ENCODE results near the gene DMRTC1B. TPM values are rescaled to one million over a fixed set of nuclear protein-coding genes. Genes with fewer than 3 reads are reported as not detected.
"Not testable (repeated sequence)": the region's sequence is repeated elsewhere in the genome, so short reads cannot be mapped to it uniquely, and the experiment has no call there.

The DMRTC1B gene
- total RNA-seq, 1 experiment from 2014 or later = 0.22 TPM

GRCh38 chrX:72733636-72734035 is 43.1 kb upstream of the DMRTC1B start:
- POLR2A ChIA-PET; ATAC-seq; H3K27ac Mint-ChIP-seq; H3K4me3 Mint-ChIP-seq; DNase-seq (ENCODE audit: low spot score); CTCF ChIA-PET; H3K36me3 Mint-ChIP-seq: not testable (repeated sequence)
- Mint-ChIP-seq H3K9me3 (peaks cover 17% of the 10 kb centered on the region), H3K27me3 (ENCODE audit: low read depth) (peaks cover 18% of the 10 kb centered on the region), H3K4me1 (peaks cover 35% of the 10 kb centered on the region)

- H3K4me1 Mint-ChIP-seq = peaks cover 33% of the 10 kb centered on the region
- no peak for DNase-seq (ENCODE audit: low spot score)
- POLR2A ChIA-PET = no interaction called here
- H3K4me3 Mint-ChIP-seq = no peak overlapping the region
- H3K27me3 Mint-ChIP-seq (ENCODE audit: low read depth) = peaks cover 18% of the 10 kb centered on the region
- H3K9me3 Mint-ChIP-seq = peaks cover 17% of the 10 kb centered on the region
- no peak overlapping the region for H3K27ac Mint-ChIP-seq
- ATAC-seq = no peak
- H3K36me3 Mint-ChIP-seq = no peaks in the 10 kb centered on the region; the same call in 1 of the 2 replicates
- CTCF ChIA-PET = no interaction called here
- TF ChIP-seq NFYB (CRISPR knock-in tag; conservative IDR thresholded peaks at IDR 0.05; ENCODE audit: low read depth) (no peak), TP53 (CRISPR knock-in tag; IDR thresholded peaks at IDR 0.05) (no peak), AR (CRISPR knock-in tag; IDR thresholded peaks at IDR 0.05) (no peak), NR1H2 (CRISPR knock-in tag; IDR thresholded peaks at IDR 0.05) (no peak), ZNF219 (CRISPR knock-in tag; IDR thresholded peaks at IDR 0.05; ENCODE audit: borderline replicate concordance) (no peak), SMAD4 (CRISPR knock-in tag; IDR thresholded peaks at IDR 0.05) (no peak), FOXK1 (CRISPR knock-in tag; IDR thresholded peaks at IDR 0.05) (no peak), CDX4 (CRISPR knock-in tag; IDR thresholded peaks at IDR 0.05; ENCODE audit: borderline replicate concordance) (no peak), ZNF121 (CRISPR knock-in tag; IDR thresholded peaks at IDR 0.05) (no peak), CREM (CRISPR knock-in tag; IDR thresholded peaks at IDR 0.05) (no peak), RELA (CRISPR knock-in tag; IDR thresholded peaks at IDR 0.05; ENCODE audit: borderline replicate concordance) (no peak), ZNF532 (CRISPR knock-in tag; IDR thresholded peaks at IDR 0.05; ENCODE audit: borderline replicate concordance) (no peak), ARID4B (CRISPR knock-in tag; IDR thresholded peaks at IDR 0.05; ENCODE audit: borderline replicate concordance) (no peak)
- TF ChIP-seq, protein P1, sequence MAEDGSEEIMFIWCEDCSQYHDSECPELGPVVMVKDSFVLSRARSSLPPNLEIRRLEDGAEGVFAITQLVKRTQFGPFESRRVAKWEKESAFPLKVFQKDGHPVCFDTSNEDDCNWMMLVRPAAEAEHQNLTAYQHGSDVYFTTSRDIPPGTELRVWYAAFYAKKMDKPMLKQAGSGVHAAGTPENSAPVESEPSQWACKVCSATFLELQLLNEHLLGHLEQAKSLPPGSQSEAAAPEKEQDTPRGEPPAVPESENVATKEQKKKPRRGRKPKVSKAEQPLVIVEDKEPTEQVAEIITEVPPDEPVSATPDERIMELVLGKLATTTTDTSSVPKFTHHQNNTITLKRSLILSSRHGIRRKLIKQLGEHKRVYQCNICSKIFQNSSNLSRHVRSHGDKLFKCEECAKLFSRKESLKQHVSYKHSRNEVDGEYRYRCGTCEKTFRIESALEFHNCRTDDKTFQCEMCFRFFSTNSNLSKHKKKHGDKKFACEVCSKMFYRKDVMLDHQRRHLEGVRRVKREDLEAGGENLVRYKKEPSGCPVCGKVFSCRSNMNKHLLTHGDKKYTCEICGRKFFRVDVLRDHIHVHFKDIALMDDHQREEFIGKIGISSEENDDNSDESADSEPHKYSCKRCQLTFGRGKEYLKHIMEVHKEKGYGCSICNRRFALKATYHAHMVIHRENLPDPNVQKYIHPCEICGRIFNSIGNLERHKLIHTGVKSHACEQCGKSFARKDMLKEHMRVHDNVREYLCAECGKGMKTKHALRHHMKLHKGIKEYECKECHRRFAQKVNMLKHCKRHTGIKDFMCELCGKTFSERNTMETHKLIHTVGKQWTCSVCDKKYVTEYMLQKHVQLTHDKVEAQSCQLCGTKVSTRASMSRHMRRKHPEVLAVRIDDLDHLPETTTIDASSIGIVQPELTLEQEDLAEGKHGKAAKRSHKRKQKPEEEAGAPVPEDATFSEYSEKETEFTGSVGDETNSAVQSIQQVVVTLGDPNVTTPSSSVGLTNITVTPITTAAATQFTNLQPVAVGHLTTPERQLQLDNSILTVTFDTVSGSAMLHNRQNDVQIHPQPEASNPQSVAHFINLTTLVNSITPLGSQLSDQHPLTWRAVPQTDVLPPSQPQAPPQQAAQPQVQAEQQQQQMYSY (CRISPR knock-in tag; IDR thresholded peaks at IDR 0.05) = no peak
- TF ChIP-seq, protein P2, sequence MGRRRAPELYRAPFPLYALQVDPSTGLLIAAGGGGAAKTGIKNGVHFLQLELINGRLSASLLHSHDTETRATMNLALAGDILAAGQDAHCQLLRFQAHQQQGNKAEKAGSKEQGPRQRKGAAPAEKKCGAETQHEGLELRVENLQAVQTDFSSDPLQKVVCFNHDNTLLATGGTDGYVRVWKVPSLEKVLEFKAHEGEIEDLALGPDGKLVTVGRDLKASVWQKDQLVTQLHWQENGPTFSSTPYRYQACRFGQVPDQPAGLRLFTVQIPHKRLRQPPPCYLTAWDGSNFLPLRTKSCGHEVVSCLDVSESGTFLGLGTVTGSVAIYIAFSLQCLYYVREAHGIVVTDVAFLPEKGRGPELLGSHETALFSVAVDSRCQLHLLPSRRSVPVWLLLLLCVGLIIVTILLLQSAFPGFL (CRISPR knock-in tag; IDR thresholded peaks at IDR 0.05; ENCODE audit: borderline replicate concordance) = no peak
Observed at GRCh38 chrX:72735561-72735960, 41.1 kb upstream of the DMRTC1B start.

Measured in WTC11 (cell line).